Testis (tissue), 3 donors: Measurements from ENCODE around the gene IGSF9B. TPM values are rescaled to one million over a fixed set of nuclear protein-coding genes. Genes with fewer than 3 reads are reported as not detected.

Experiments
- DNase-seq: peaks from one replicate; pipeline ENCODE4 v3.0.0-alpha.2; 2019
- H3K27ac ChIP-seq, 2 donors: fragments of 200-600 bp; sonication (generic); one replicate each; pipeline ENCODE4 v1.5.1; 2019
- H3K27me3 ChIP-seq: fragments of 200-600 bp; sonication (generic); one replicate; pipeline ENCODE4 v1.5.1; 2019
- H3K36me3 ChIP-seq: fragments of 200-600 bp; sonication (generic); one replicate; pipeline ENCODE4 v1.5.1; 2017; ENCODE audit warnings: low read depth; ENCODE audit errors: missing control alignments
- H3K4me1 ChIP-seq: fragments of 200-600 bp; sonication (generic); one replicate; pipeline ENCODE4 v1.5.1; 2019
- H3K4me3 ChIP-seq, 2 donors: fragments of 200-600 bp; sonication (generic); one replicate each; pipeline ENCODE4 v1.5.1; 2017 to 2019
- H3K9me3 ChIP-seq: fragments of 200-600 bp; sonication (generic); one replicate; pipeline ENCODE4 v1.5.1; 2017
- POLR2A ChIP-seq: fragments of 450-650 bp; IDR thresholded peaks from one replicate; pipeline ENCODE4 v1.6.1; 2017; ENCODE audit warnings: antibody characterized with exemption, mild to moderate bottlenecking, moderate library complexity
- WGBS, 2 donors: methylation state at CpG; one replicate each; pipeline ENCODE4 v1.1.5; 2018; 5-methylcytosine and 5-hydroxymethylcytosine counted together
- intact Hi-C: fragments of 100-400 bp; cut with DNase I; formaldehyde crosslinking; loops from one replicate; pipeline ENCODE4 v1.15.1; 2023; ENCODE audit warnings: low total_unique reads
- polyA plus RNA-seq: library from polyadenylated mRNA; stranded (reverse); fragments of 350-450 nt; fragmentation: Illumina TruSeq; extraction: RNeasy Lipid Tissue Mini Kit (QIAGEN cat#74804); gene quantifications from one replicate; pipeline ENCODE4 v1.2.3, GENCODE V29; 2014; ENCODE audit warnings: low read depth, low replicate concordance; ENCODE audit not compliant: insufficient read depth
- total RNA-seq, 2 donors: library from RNA; depleted of rRNA; stranded (reverse); fragments of >200 nt; gene quantifications; one replicate each; pipeline ENCODE4 v1.2.3, GENCODE V29; 2016
- TF ChIP-seq, protein P1 (sequence below), 3 experiments: fragments of 450-650 bp in 2 of 3; fragments of 200-600 bp in 1 of 3; sonication (generic) in 1 of 3; IDR thresholded peaks; one replicate each; pipeline ENCODE4 v1.5.1; 2016 to 2019; ENCODE audit warnings: antibody characterized with exemption in 3 of 3, mild to moderate bottlenecking in 2 of 3, moderate library complexity in 1 of 3

The IGSF9B gene
- total and polyA plus RNA-seq, 3 donors from 2014 or later = 16.8 to 119 (median 71.9) TPM

- H3K27ac ChIP-seq = no peak overlapping the region
- no peaks in the 10 kb centered on the region for H3K4me1 ChIP-seq
- H3K9me3 ChIP-seq = no peaks in the 10 kb centered on the region
- no peaks in the 10 kb centered on the region for H3K27me3 ChIP-seq
- WGBS, 2 donors = 65 to 77% methylated on average over 8 of the region's 8 CpGs
- no peaks in the 10 kb centered on the region for H3K36me3 ChIP-seq
- H3K4me3 ChIP-seq = no peak overlapping the region
- intact Hi-C loops = no loop called here
- TF ChIP-seq, protein P1, sequence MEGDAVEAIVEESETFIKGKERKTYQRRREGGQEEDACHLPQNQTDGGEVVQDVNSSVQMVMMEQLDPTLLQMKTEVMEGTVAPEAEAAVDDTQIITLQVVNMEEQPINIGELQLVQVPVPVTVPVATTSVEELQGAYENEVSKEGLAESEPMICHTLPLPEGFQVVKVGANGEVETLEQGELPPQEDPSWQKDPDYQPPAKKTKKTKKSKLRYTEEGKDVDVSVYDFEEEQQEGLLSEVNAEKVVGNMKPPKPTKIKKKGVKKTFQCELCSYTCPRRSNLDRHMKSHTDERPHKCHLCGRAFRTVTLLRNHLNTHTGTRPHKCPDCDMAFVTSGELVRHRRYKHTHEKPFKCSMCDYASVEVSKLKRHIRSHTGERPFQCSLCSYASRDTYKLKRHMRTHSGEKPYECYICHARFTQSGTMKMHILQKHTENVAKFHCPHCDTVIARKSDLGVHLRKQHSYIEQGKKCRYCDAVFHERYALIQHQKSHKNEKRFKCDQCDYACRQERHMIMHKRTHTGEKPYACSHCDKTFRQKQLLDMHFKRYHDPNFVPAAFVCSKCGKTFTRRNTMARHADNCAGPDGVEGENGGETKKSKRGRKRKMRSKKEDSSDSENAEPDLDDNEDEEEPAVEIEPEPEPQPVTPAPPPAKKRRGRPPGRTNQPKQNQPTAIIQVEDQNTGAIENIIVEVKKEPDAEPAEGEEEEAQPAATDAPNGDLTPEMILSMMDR (IDR thresholded peaks at IDR 0.05) = no peak
- no peak for TF ChIP-seq POLR2A
- DNase-seq = peak; percentile 5
Measured at GRCh38 chr11:133895551-133895950, 61.2 kb downstream of the IGSF9B start.

DNA sequence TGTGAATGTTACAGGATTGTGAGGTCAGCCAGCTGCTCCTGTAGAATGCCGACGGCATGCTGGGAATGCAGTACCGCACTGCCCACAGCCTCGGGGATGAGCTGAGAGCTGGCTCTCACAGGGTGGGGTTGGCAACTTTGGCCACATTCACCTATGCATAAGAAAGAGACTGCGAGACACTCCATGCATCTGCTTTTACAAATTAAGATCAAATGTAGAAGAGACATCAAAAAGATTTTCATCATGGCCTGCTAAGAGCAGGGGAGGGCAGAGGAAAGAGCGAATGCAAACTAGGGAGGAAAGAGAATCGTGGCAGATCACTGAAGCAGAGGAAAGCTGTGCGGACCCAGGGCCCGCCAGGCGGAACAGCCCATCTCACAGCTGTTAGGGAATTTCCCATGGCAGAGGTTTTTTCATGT, 61.7 kb downstream of the IGSF9B start:
- 54% methylated on average over 10 of the region's 10 CpGs for WGBS, 2 donors

DNA sequence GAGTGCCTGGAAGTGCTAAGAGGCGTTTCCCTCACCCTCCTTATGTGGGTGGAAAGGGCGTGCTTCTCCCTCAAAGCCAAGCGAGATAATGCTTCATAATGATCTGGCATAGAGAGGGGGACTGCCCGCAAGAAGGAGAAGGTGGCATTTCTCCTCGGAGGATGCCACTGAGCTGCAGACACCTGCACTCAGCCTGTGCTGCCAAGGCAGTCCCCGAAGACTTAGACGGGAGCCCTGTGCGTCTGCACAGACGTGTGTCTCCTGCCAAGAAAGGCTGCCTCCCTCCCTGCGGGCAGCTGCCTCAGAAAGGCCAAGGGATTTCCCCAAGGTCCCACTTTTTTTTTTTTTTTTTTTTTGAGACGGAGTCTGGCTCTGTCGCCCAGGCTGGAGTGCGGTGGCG, 63.4 kb downstream of the IGSF9B start:
- Histone ChIP-seq H3K4me3 (no peak overlapping the region), H3K27ac (no peak overlapping the region), H3K4me1 (no peaks in the 10 kb centered on the region), H3K36me3 (no peaks in the 10 kb centered on the region), H3K9me3 (no peaks in the 10 kb centered on the region), H3K27me3 (no peaks in the 10 kb centered on the region)
- intact Hi-C loops = no loop called here
- peak; percentile 17 for DNase-seq
- TF ChIP-seq, protein P1 (IDR thresholded peaks at IDR 0.05) = no peak
- TF ChIP-seq POLR2A = no peak
- WGBS, 2 donors = 44 to 60% methylated on average over 14 of the region's 14 CpGs

More for the DNA sequence above, 61.7 kb downstream of the IGSF9B start:
- no peaks in the 10 kb centered on the region for H3K36me3 ChIP-seq
- no peaks in the 10 kb centered on the region for H3K9me3 ChIP-seq
- no peaks in the 10 kb centered on the region for H3K4me1 ChIP-seq
- H3K27me3 ChIP-seq = no peaks in the 10 kb centered on the region
- TF ChIP-seq, protein P1 (IDR thresholded peaks at IDR 0.05) = no peak
- no peak for TF ChIP-seq POLR2A
- no peak overlapping the region for H3K27ac ChIP-seq
- DNase-seq = peak; percentile 12
- intact Hi-C loops = no loop called here
- H3K4me3 ChIP-seq = no peak overlapping the region

GRCh38 chr11:133892584-133893380, 64.0 kb downstream of the IGSF9B start:
- Histone ChIP-seq H3K4me1 (no peaks in the 10 kb centered on the region), H3K36me3 (no peaks in the 10 kb centered on the region), H3K9me3 (no peaks in the 10 kb centered on the region), H3K27me3 (no peaks in the 10 kb centered on the region), H3K4me3 (no peak overlapping the region), H3K27ac (no peak overlapping the region)
- WGBS, 2 donors = 83 to 92% methylated on average over 12 to 19 of the region's 19 CpGs
- TF ChIP-seq, protein P1 (IDR thresholded peaks at IDR 0.05) = no peak
- no peak for TF ChIP-seq POLR2A
- intact Hi-C loops = no loop called here
- peak; percentile 11 for DNase-seq

DNA sequence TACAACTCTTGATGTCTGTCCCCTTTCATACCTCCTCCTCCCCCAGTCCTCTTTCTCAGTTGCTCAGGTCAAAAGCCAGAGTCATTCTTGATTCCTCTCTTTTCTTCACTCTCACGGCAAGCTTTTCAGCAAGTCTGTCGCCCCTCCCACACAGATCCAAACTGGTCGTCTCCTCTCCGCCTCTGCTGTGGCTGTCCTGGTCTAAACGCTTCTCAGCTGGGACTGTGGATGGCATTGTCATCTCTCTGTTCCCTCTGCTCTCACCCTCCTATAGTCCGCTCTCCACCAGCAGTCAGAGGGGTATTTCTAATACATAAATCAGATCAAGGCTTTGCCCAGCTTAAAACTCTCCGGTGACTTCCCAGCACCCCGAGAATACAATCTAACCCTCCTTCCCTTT, 64.6 kb downstream of the IGSF9B start:
- Histone ChIP-seq H3K9me3 (no peaks in the 10 kb centered on the region), H3K27ac (no peak overlapping the region), H3K4me1 (no peaks in the 10 kb centered on the region), H3K4me3 (no peak overlapping the region), H3K27me3 (no peaks in the 10 kb centered on the region), H3K36me3 (no peaks in the 10 kb centered on the region)
- no peak for TF ChIP-seq POLR2A
- TF ChIP-seq, protein P1 (IDR thresholded peaks at IDR 0.05) = no peak
- 72 to 73% methylated on average over 8 of the region's 8 CpGs for WGBS, 2 donors
- no peak for DNase-seq
- intact Hi-C loops = no loop called here
